ENCODE data around the gene PLCL2. TPM values are rescaled to one million over a fixed set of nuclear protein-coding genes. Genes with fewer than 3 reads are reported as not detected.
A peak's percentile ranks its signal among the peaks of the same experiment; 100 is the strongest.

The PLCL2 gene
- total and polyA plus RNA-seq, 5 donors from 2014 or later, result 27.1 to 42.9 (median 33.5) TPM

DNA sequence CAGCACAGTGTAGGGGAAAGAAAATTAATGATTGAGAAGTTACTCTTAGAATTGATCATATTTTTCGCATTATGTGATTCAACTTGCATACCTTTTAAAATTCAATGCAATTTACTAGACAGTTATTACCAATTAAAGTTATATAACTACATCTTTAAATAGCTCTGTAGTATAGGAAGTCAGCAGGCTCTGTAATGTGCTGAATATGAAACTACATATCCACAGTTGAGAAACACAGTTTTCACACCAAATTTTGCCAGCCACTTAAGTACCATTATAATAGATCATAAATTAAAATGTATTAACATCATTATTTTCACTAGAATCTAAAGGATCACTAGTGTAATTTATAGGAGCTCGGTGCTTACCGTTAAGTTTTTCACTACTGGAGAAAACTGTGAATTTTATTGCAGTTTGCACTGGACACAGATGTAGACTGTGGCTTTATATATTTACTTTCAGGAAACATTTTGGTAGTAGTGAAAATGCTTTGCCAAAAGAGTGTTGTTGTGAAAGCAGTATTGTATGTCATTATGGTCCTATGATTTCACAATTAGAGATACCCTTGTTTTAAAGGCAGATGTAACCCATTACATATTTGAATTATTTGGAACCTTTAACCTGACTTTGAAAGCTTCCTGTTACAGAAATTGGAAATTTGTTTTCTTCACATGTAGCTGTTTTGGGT lies 113.6 kb downstream of the PLCL2 start:
- no peaks in the 10 kb centered on the region for H3K36me3 ChIP-seq (ENCODE audit: control insufficient read depth, insufficient read depth, low read length)
- no peak overlapping the region for H3K27ac Mint-ChIP-seq
- no peak overlapping the region for H3K4me3 ChIP-seq (ENCODE audit: low read depth, low read length)
- H3K9me3 ChIP-seq (ENCODE audit: control insufficient read depth in 2 of 2, low read length in 2 of 2), result no peaks in the 10 kb centered on the region
- no peak for ATAC-seq (ENCODE audit: low read depth in 2 of 2)
- no peaks in the 10 kb centered on the region for H3K27me3 ChIP-seq (ENCODE audit: control insufficient read depth, insufficient read depth, low read length)
- no peak overlapping the region for H3K4me3 Mint-ChIP-seq
- peaks cover 0 to 10% (median 2%) of the 10 kb centered on the region in 7 donors for H3K9me3 Mint-ChIP-seq
- H3K4me1 Mint-ChIP-seq, result peaks cover 48 to 78% (median 50%) of the 10 kb centered on the region in 4 donors
- peaks cover 26% of the 10 kb centered on the region for H3K4me1 ChIP-seq (ENCODE audit: control insufficient read depth, insufficient read depth, low read length, poor library complexity, severe bottlenecking)
- no peak overlapping the region for H3K27ac ChIP-seq (ENCODE audit: insufficient read depth, low read length, poor library complexity, severe bottlenecking)
- peaks cover 8% of the 10 kb centered on the region for H3K36me3 Mint-ChIP-seq
- no peaks in the 10 kb centered on the region for H3K27me3 Mint-ChIP-seq
- DNase-seq, result no peak

DNA sequence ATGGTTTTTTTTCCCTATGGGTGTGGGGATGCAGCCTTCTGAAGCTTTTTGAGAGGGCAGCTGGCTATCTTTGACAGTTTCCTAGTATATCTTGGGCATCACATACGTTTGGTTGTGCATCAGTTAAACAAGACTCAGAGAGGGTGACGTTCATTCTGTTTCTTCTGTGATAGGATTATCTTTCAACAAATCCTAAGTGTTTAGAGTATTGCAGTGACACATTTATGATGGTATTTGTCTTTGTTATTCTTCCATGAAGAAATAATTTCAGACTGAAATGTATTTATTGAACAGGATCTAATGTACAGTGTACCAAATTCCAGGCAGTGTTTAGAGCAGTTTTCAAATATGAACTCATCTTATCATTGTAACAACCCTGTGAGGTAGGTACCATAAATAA lies 114.4 kb downstream of the PLCL2 start:
- H3K27me3 ChIP-seq (ENCODE audit: control insufficient read depth, insufficient read depth, low read length), result no peaks in the 10 kb centered on the region
- H3K9me3 ChIP-seq (ENCODE audit: control insufficient read depth in 2 of 2, low read length in 2 of 2), result no peaks in the 10 kb centered on the region
- no peak overlapping the region for H3K4me3 ChIP-seq (ENCODE audit: low read depth, low read length)
- peaks cover 24% of the 10 kb centered on the region for H3K4me1 ChIP-seq (ENCODE audit: control insufficient read depth, insufficient read depth, low read length, poor library complexity, severe bottlenecking)
- H3K9me3 Mint-ChIP-seq, result peaks cover 0 to 10% (median 2%) of the 10 kb centered on the region in 7 donors
- DNase-seq (no peak), ATAC-seq (ENCODE audit: low read depth in 2 of 2) (no peak)
- no peak overlapping the region for H3K27ac Mint-ChIP-seq
- H3K4me1 Mint-ChIP-seq, result peaks cover 44 to 78% (median 45%) of the 10 kb centered on the region in 4 donors
- H3K4me3 Mint-ChIP-seq, result no peak overlapping the region
- no peaks in the 10 kb centered on the region for H3K36me3 ChIP-seq (ENCODE audit: control insufficient read depth, insufficient read depth, low read length)
- no peaks in the 10 kb centered on the region for H3K27me3 Mint-ChIP-seq
- no peak overlapping the region for H3K27ac ChIP-seq (ENCODE audit: insufficient read depth, low read length, poor library complexity, severe bottlenecking)
- peaks cover 8% of the 10 kb centered on the region for H3K36me3 Mint-ChIP-seq

DNA sequence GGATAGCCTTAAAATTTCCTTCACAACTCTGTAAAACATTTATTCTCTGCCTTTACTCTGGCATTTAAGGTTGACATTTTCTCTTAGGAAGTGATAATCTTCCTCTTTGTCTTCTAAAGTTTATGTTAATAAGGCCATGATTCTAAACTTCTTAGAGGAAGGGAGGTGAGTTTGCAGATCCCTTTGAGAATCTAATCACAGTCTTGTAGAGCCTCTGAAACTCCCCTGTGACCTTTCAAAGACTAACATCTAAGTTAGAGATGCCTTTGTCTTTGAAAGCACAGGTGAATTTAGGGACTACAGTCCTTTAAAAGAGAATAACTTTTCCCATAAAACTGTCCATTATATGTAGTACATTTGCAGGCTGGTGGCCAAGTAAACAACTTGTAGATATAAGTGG lies 115.1 kb downstream of the PLCL2 start:
- DNase-seq, result no peak
- Mint-ChIP-seq H3K27ac (no peak overlapping the region), H3K27me3 (no peaks in the 10 kb centered on the region), H3K9me3 (peaks cover 0 to 10% (median 2%) of the 10 kb centered on the region in 7 donors), H3K4me1 (peaks cover 41 to 79% (median 42%) of the 10 kb centered on the region in 4 donors), H3K4me3 (no peak overlapping the region), H3K36me3 (peaks cover 8% of the 10 kb centered on the region)
- Histone ChIP-seq H3K9me3 (ENCODE audit: control insufficient read depth in 2 of 2, low read length in 2 of 2) (no peaks in the 10 kb centered on the region), H3K4me1 (ENCODE audit: control insufficient read depth, insufficient read depth, low read length, poor library complexity, severe bottlenecking) (peaks cover 21% of the 10 kb centered on the region), H3K4me3 (ENCODE audit: low read depth, low read length) (no peak overlapping the region), H3K27ac (ENCODE audit: insufficient read depth, low read length, poor library complexity, severe bottlenecking) (no peak overlapping the region), H3K27me3 (ENCODE audit: control insufficient read depth, insufficient read depth, low read length) (no peaks in the 10 kb centered on the region), H3K36me3 (ENCODE audit: control insufficient read depth, insufficient read depth, low read length) (no peaks in the 10 kb centered on the region)
- ATAC-seq (ENCODE audit: low read depth in 2 of 2), result no peak

DNA sequence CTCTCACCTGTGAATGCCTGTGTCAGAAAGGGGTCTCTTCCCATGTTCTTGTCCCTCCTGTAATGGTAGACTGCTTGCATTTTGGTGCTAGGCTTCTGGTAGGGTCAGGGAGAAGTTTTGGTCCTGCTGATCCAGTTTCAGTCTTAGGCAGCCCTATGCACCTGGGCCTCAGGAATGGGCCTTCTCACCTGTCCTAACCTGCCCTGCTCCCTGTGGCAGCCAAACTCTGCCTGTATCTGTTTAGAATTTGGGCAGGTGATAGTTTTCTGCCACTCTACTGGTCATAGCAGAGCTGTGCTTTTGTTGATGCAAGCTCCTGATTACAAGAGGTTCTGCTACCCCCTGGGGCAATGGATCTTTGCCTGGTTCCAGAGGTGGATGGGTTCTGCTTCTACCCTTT lies 118.7 kb downstream of the PLCL2 start:
- H3K36me3 Mint-ChIP-seq, result peaks cover 8% of the 10 kb centered on the region
- H3K9me3 Mint-ChIP-seq, result peaks cover 0 to 10% (median 2%) of the 10 kb centered on the region in 7 donors
- ATAC-seq (ENCODE audit: low read depth in 2 of 2) (no peak), DNase-seq (no peak)
- H3K4me3 Mint-ChIP-seq, result peak overlapping the region in 1 of 4 donors; percentile 7
- H3K27me3 ChIP-seq (ENCODE audit: control insufficient read depth, insufficient read depth, low read length), result no peaks in the 10 kb centered on the region
- H3K4me1 Mint-ChIP-seq, result peaks cover 36 to 76% (median 50%) of the 10 kb centered on the region in 4 donors
- no peak overlapping the region for H3K4me3 ChIP-seq (ENCODE audit: low read depth, low read length)
- peaks cover 15% of the 10 kb centered on the region for H3K4me1 ChIP-seq (ENCODE audit: control insufficient read depth, insufficient read depth, low read length, poor library complexity, severe bottlenecking)
- H3K27me3 Mint-ChIP-seq, result no peaks in the 10 kb centered on the region
- peak overlapping the region in 1 of 3 donors; percentile 59 for H3K27ac Mint-ChIP-seq
- no peak overlapping the region for H3K27ac ChIP-seq (ENCODE audit: insufficient read depth, low read length, poor library complexity, severe bottlenecking)
- no peaks in the 10 kb centered on the region for H3K36me3 ChIP-seq (ENCODE audit: control insufficient read depth, insufficient read depth, low read length)
- H3K9me3 ChIP-seq (ENCODE audit: control insufficient read depth in 2 of 2, low read length in 2 of 2), result no peaks in the 10 kb centered on the region

DNA sequence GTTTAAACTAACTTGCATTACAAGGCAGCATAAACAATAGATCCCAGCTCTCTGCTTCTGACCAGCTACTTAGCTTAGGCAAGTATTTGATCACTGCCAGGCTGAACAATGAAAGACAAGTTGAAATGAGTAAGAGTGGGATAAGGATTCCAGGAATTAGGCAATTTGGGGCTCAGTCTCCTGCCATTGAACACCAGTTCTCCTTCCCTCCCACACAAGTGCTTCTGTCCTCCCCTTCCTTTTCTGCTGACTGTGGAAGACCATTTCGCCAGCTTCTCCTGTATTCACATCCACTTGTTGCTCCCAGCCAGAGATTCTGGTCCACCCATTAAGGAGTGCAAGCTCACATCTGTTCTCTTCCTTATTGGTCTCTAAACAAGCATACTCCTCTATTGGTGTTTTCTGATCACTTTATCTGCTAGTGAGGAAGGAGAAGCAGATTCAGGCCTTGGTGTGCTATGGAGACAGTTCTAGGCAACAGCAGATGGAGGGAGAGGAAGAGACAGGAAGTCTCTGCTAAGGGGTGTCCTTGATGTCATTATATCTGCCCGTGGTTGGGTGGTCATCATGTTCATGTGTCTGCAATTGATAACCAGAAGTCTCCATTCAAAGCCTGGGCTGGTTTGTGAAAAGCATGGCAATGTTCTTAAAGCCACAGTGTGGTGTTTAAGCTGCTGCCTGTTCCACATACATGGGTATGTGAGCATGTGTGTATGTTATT lies 121.5 kb downstream of the PLCL2 start:
- H3K27me3 Mint-ChIP-seq, result no peaks in the 10 kb centered on the region
- DNase-seq, result peak in 1 of 3 donors; percentile 6
- H3K9me3 ChIP-seq (ENCODE audit: control insufficient read depth in 2 of 2, low read length in 2 of 2), result no peaks in the 10 kb centered on the region
- H3K27ac Mint-ChIP-seq, result peak overlapping the region in 2 of 3 donors; percentile 13 to 29
- no peak overlapping the region for H3K27ac ChIP-seq (ENCODE audit: insufficient read depth, low read length, poor library complexity, severe bottlenecking)
- no peak for ATAC-seq (ENCODE audit: low read depth in 2 of 2)
- peaks cover 41 to 66% (median 48%) of the 10 kb centered on the region in 4 donors for H3K4me1 Mint-ChIP-seq
- no peaks in the 10 kb centered on the region for H3K27me3 ChIP-seq (ENCODE audit: control insufficient read depth, insufficient read depth, low read length)
- peak overlapping the region; percentile 1 for H3K4me3 ChIP-seq (ENCODE audit: low read depth, low read length)
- H3K9me3 Mint-ChIP-seq, result peaks cover 0 to 5% (median 2%) of the 10 kb centered on the region in 7 donors
- H3K36me3 Mint-ChIP-seq, result peaks cover 16% of the 10 kb centered on the region
- H3K4me3 Mint-ChIP-seq, result peak overlapping the region in 2 of 4 donors; percentile 10 to 49
- H3K36me3 ChIP-seq (ENCODE audit: control insufficient read depth, insufficient read depth, low read length), result peaks cover 20% of the 10 kb centered on the region
- H3K4me1 ChIP-seq (ENCODE audit: control insufficient read depth, insufficient read depth, low read length, poor library complexity, severe bottlenecking), result peaks cover 11% of the 10 kb centered on the region

DNA sequence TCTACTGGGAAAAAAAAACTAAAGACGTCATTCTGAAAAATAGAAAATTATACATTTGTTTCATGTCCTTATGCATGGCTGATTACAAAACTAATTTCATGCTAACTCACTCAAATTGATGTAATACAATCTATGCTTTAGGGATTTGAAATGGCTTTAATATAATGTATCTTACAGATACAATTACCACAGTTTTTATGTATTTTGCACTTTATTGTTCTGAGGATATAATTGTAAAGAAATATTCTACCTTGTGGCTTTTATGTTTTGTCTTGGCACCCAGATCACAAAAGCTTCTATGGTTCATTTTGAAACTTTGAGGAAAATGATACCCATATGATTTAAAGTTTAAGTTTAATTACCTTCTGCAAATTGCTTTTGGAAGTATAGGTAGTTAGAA lies 122.5 kb downstream of the PLCL2 start:
- no peak for ATAC-seq (ENCODE audit: low read depth in 2 of 2)
- peaks cover 17% of the 10 kb centered on the region for H3K36me3 Mint-ChIP-seq
- DNase-seq, result no peak
- no peak overlapping the region for H3K4me3 ChIP-seq (ENCODE audit: low read depth, low read length)
- peaks cover 0 to 2% (median 0%) of the 10 kb centered on the region in 7 donors for H3K9me3 Mint-ChIP-seq
- H3K4me1 Mint-ChIP-seq, result peaks cover 38 to 64% (median 43%) of the 10 kb centered on the region in 4 donors
- H3K4me1 ChIP-seq (ENCODE audit: control insufficient read depth, insufficient read depth, low read length, poor library complexity, severe bottlenecking), result peaks cover 11% of the 10 kb centered on the region
- H3K27ac ChIP-seq (ENCODE audit: insufficient read depth, low read length, poor library complexity, severe bottlenecking), result no peak overlapping the region
- no peaks in the 10 kb centered on the region for H3K9me3 ChIP-seq (ENCODE audit: control insufficient read depth in 2 of 2, low read length in 2 of 2)
- H3K4me3 Mint-ChIP-seq, result no peak overlapping the region
- no peaks in the 10 kb centered on the region for H3K27me3 Mint-ChIP-seq
- H3K36me3 ChIP-seq (ENCODE audit: control insufficient read depth, insufficient read depth, low read length), result peaks cover 27% of the 10 kb centered on the region
- no peak overlapping the region for H3K27ac Mint-ChIP-seq
- no peaks in the 10 kb centered on the region for H3K27me3 ChIP-seq (ENCODE audit: control insufficient read depth, insufficient read depth, low read length)

DNA sequence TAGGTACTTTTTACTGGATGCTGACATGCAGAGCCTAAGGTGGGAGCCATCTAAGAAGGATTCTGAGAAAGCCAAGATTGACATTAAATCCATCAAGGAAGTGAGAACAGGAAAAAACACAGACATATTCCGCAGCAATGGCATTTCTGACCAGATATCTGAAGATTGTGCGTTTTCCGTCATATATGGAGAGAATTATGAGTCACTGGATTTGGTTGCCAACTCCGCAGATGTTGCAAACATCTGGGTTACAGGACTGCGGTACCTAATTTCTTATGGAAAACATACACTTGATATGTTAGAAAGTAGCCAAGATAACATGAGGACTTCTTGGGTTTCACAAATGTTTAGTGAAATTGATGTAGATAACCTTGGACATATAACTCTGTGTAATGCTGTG lies 125.1 kb downstream of the PLCL2 start:
- DNase-seq (no peak), ATAC-seq (ENCODE audit: low read depth in 2 of 2) (no peak)
- Histone ChIP-seq H3K4me3 (ENCODE audit: low read depth, low read length) (no peak overlapping the region), H3K4me1 (ENCODE audit: control insufficient read depth, insufficient read depth, low read length, poor library complexity, severe bottlenecking) (no peaks in the 10 kb centered on the region), H3K27me3 (ENCODE audit: control insufficient read depth, insufficient read depth, low read length) (no peaks in the 10 kb centered on the region), H3K36me3 (ENCODE audit: control insufficient read depth, insufficient read depth, low read length) (peaks cover 34% of the 10 kb centered on the region), H3K27ac (ENCODE audit: insufficient read depth, low read length, poor library complexity, severe bottlenecking) (no peak overlapping the region), H3K9me3 (ENCODE audit: control insufficient read depth in 2 of 2, low read length in 2 of 2) (no peaks in the 10 kb centered on the region)
- no peak overlapping the region for H3K4me3 Mint-ChIP-seq
- no peak overlapping the region for H3K27ac Mint-ChIP-seq
- H3K36me3 Mint-ChIP-seq, result peaks cover 23% of the 10 kb centered on the region
- peaks cover 38 to 53% (median 42%) of the 10 kb centered on the region in 4 donors for H3K4me1 Mint-ChIP-seq
- H3K9me3 Mint-ChIP-seq, result no peaks in the 10 kb centered on the region
- H3K27me3 Mint-ChIP-seq, result no peaks in the 10 kb centered on the region

Data from CD4-positive, CD25-positive, alpha-beta regulatory T cell (primary cell).